Fibroblast of mammary gland (primary cell): ENCODE measurements around the gene PRR23A.
A peak's percentile ranks its signal among the peaks of the same experiment; 100 is the strongest.
"Not testable (repeated sequence)": the region's sequence is repeated elsewhere in the genome, so short reads cannot be mapped to it uniquely, and the experiment has no call there.

ENCODE experiments used
- DNase-seq: peaks from one replicate; pipeline ENCODE4 v3.0.0-alpha.2; 2010; ENCODE audit warnings: low read depth
- H3K4me3 ChIP-seq: 2 replicates; pipeline ENCODE4 v1.5.1; 2011; ENCODE audit warnings: low read depth, mild to moderate bottlenecking, low read length, moderate library complexity; ENCODE audit not compliant: control insufficient read depth
- TF ChIP-seq, protein P1 (sequence below): conservative IDR thresholded peaks from 2 replicates; pipeline ENCODE4 v1.5.1; 2011; ENCODE audit warnings: low read depth, low read length, inconsistent platforms; ENCODE audit not compliant: control insufficient read depth, insufficient read depth

The PRR23A gene

DNA sequence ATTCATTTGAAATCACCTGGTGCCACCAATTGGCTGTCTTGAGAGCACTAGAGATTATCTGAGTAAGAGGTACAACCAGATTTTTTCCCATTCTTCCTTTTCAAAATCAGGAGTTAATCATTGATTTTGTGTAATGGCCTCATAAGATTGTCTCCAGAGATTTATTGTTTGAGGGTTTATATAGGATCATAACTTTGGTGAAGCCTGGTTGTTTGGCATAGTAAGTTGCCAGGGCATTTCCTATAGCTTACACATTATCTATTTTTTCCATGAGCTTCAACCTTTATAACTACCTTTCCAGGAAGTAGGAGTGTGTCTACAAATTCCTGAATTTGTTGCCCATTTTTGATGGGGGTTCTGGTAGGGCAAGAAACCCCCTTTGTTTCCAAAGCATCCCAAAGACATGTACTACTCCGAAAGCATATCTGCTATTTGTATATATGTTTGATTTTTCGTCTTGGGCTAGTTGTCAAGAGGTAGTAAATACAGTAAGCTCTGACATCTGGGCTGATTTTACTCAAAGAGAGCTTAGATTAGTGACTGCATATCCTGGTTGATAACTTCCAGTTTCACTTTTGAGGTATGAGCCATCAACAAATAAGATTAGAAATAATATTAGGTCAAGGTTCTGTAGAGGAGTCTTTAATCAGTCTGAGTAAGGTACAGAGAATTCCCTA lies 26.4 kb upstream of the PRR23A start:
- DNase-seq, result no peak
- H3K4me3 ChIP-seq, result no peak overlapping the region
- TF ChIP-seq, protein P1, sequence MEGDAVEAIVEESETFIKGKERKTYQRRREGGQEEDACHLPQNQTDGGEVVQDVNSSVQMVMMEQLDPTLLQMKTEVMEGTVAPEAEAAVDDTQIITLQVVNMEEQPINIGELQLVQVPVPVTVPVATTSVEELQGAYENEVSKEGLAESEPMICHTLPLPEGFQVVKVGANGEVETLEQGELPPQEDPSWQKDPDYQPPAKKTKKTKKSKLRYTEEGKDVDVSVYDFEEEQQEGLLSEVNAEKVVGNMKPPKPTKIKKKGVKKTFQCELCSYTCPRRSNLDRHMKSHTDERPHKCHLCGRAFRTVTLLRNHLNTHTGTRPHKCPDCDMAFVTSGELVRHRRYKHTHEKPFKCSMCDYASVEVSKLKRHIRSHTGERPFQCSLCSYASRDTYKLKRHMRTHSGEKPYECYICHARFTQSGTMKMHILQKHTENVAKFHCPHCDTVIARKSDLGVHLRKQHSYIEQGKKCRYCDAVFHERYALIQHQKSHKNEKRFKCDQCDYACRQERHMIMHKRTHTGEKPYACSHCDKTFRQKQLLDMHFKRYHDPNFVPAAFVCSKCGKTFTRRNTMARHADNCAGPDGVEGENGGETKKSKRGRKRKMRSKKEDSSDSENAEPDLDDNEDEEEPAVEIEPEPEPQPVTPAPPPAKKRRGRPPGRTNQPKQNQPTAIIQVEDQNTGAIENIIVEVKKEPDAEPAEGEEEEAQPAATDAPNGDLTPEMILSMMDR, result no peak

DNA sequence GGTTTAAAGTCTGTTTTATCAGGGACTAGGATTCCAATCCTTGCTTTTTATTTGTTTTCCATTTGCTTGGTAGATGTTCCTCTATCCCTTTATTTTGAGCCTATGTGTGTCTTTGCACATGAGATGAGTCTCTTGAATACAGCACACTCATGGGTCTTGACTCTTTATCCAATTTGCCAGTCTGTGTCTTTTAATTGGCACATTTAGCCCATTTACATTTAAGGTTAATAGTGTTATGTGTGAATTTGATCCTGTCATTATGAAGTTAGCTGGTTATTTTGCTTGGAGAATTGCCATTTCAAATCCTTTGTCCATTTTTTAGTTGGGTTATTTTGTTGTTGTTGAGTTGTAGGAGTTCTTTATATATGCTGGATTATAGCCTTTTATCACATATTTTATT lies 24.5 kb upstream of the PRR23A start:
- DNase-seq, H3K4me3 ChIP-seq: not testable (repeated sequence)

DNA sequence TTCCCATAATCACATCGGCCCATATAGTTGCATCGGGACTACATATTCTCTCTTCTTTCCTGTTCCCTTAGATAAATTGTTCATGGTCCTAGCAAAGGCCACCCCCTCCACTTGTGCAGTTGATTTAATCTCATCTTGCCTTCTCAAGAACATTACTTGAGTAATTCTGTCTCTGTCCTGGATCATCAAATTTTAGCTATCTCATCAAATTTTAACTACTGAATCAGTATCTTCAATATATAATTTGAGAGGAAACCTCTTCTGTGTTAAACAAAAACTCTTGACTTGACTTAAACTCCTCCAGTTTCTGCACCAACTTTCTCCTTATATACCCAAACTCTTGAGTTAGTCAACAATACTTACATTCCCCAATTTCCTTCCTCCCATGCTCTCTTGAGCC lies 18.9 kb upstream of the PRR23A start:
- DNase-seq, result no peak
- TF ChIP-seq, protein P1, result no peak

DNA sequence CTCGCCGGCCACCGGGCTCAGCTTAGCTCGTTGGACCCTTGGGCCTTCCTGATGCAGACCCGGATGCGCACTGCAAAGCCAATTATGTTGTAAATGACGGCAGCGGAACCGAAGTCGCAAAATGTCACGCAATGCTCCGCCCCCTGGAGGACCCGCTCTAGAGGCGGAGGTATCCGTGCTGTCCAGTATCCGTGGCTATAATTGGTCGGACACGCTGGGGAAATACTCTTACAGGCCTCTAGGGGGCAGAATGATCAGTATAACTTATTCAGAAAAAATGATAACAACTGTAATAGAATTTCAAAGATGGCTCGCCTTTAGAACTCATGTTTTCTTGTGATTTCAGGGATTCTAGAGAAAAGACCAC lies 14.8 kb upstream of the PRR23A start, which contains the start of gene PRR23B:
PRR23B (minus strand) TSS at position 59 of the 367 bp plus-strand sequence. CDS start 265 bp downstream, outside the sequence.
- DNase-seq, result no peak
- TF ChIP-seq, protein P1, result peak; percentile 20
- H3K4me3 ChIP-seq, result no peak within 1 kb of the TSS

More for the DNA sequence above, 18.9 kb upstream of the PRR23A start:
- H3K4me3 ChIP-seq, result no peak overlapping the region

DNA sequence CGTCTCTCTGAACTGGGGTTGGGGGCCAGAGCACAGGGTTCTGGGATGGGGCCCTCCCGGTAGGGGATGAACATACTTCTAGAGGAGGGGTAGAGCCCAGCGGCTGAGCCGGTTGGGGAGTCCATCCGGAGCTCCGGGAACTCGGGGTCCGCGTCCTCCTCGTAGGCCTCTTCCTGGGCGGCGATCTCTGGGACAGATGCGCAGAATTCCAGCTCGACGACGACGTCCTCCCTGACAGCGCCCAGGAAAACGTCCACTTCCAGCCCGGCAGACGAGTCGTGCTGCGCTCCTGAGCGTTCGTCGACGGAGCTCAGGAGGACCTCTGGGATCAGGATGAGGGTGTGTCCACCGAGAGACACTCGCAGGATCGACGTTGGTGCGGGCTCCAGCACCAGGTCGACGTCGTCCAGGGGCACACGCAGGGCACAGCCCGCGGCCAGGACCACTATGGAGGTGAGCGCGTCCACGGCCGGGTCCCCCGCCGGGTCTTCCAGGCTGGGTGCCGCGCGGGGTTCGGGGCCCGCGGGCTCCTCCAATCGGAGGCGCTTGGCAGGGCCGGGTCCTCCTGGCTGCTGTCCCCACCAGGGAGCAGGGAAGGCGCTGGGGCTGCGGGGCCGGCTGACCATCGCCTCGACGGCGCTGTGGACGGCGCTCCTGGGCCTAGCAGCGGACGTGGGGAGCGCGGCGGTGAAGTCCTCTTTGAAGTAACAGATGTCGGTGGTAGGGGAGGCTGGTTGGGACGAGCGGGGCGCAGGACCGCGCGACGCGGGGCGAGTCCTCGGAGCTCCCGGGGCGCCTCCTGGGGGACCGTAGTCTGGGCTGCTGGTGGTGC lies 14.2 kb upstream of the PRR23A start:
- TF ChIP-seq, protein P1, result no peak

DNA sequence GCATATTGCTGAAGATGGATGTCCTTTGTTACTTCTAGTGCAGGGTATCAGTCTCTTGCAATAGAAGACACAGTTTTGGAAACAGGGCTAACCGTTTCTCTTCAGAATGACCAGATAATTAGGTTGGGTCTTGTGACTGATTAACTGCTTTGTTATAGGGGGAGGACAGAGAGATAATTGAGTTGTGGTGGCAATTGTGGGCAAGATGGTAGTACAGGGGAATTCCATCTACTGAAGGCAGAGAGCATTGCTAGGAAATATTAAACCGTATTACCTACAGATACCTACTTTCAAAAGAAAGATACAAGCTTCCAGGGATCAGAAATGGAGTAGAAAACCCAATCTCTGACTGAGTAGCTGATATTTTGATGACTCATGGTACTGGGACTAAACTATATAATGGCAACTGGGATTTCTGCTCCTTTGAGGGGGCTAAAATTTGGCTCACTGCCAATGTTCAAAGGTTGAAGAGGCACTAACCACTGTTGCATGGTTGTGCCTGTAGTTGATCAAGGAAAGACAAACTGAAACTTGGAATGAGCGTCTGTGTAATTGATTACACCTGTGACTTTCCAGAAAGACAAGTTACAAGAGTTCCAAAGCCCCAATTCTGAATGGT lies 10.5 kb upstream of the PRR23A start:
- DNase-seq, result peak; percentile 3
- H3K4me3 ChIP-seq, result no peak overlapping the region
- TF ChIP-seq, protein P1, result no peak

More for the DNA sequence above, 14.2 kb upstream of the PRR23A start:
- DNase-seq, result no peak
- H3K4me3 ChIP-seq, result no peak overlapping the region

DNA sequence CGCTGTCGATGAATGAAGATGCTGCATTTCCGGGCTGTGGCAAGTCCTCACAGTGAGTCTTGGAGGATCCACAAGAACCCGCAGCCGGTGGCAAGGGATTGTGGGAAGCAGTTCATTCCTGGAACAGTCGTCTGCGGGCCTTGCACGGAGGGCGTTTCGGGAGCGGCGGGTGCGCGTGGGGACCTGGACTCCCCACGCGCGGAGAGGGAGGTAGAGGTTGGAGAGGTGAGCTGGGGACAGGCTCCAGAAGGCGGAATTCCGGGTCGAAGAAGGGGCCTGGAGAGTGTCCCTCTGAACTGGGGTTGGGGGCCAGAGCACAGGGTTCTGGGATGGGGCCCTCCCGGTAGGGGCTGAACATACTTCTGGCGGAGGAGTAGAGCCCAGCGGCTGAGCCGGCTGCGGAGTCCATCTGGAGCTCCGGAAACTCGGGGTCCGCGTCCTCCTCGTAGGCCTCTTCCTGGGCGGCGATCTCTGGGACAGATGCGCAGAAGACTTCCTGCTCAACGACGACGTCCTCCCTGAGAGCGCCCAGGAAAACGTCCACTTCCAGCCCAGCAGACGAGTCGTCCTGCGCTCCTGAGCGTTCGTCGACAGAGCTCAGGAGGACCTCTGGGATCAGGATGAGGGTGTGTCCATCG lies 593 bp downstream of the PRR23A start:
- no peak for DNase-seq
- no peak overlapping the region for H3K4me3 ChIP-seq
- TF ChIP-seq, protein P1, result no peak
